Hematopoietic multipotent progenitor cell treated with erythropoietin and hydrocortisone succinate and interleukin-3 and kit ligand, for 17 days (in vitro differentiated cells): ENCODE data around the gene ANG.
A peak's percentile ranks its signal among the peaks of the same experiment; 100 is the strongest.

Source experiments
- DNase-seq: peaks from one replicate; pipeline ENCODE4 v3.0.0-alpha.2; 2015; ENCODE audit warnings: low spot score

The ANG gene

GRCh38 chr14:20676072-20676471, 12.5 kb upstream of the ANG start:
- no peak for DNase-seq

- no peak for DNase-seq
These were observed 8.7 kb upstream of the ANG start for GRCh38 chr14:20679907-20680306.

DNA sequence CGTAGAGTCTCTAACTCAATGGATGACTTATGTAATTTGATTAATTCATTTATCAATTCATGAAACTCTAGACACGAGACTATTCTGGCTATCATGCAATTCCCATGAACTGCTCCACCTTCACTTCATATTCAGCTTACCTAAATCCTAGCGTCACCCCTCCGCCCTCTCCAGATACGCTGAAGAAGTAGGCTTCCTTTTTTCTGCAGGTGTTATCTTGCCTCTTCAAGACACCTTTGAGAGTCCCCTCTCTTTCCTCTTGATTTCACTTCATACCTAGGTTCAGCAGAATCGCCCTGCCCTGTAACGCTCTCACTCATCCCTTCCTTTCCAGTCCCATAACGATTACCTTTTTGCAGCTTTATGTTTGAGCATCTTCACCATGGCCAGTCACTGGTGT, 8.2 kb upstream of the ANG start:
- no peak for DNase-seq

GRCh38 chr14:20680843-20681347, 7.7 kb upstream of the ANG start:
- DNase-seq: no peak

- DNase-seq: peak; percentile 60
These were observed 7.0 kb upstream of the ANG start for GRCh38 chr14:20681348-20682126.

DNA sequence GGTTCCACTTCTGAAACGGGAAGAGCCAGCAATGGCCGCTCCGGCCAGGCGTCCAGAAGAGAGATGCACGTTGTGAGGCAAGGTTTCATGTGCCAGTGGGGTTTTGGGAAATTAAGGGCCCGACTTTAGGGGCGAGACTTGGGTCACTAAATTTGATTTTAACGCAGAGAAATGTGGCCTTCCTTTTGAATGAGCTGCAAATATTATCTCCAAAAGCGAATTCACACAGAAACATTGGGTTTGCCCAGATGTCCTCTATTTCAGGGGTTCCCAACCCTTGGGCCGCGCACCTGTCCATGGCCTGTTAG, 6.5 kb upstream of the ANG start:
- DNase-seq: no peak

- DNase-seq: peak; percentile 24
These were observed 6.0 kb upstream of the ANG start for GRCh38 chr14:20682435-20683124.

DNA sequence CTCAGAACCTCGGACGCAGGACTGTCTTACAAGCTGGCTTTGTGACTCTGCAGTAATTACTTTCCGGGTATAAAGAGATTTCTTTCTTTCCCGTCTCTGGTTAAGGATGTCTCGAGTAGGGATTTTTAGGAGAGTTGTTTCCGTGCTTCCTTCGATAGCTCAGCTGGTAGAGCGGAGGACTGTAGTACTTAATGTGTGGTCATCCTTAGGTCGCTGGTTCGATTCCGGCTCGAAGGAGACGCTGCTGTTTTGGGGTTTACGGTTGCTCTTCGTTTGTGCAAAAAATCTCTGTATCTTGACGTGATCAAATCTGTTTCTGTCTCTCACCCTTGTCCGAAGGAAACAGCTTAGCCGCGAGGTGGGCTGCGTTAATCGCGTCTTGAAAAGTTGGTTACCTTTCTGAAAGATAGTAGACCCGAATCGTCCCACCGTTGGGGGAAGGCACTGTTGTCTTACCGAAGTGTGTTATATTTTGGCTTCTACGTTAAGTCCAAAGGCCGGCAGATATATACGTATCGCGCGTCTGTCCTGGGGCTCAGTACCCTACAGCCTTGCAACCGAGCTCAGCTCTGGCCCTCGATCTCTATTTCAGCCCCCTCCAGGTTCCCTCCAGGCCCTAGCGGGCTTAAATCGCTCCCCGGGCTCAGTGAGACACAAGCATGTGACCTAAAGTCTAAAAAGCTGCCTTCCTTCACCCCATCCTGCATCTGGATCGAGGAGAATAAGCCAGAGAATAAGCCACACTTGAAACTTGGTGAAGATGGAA, 5.3 kb upstream of the ANG start:
- peak; percentile 60 for DNase-seq

- peak; percentile 69 for DNase-seq
These were observed 4.5 kb upstream of the ANG start, which contains the start of gene RNASE4 for GRCh38 chr14:20683891-20684661. TSS of gene RNASE4 (plus strand) at chr14:20684560. CDS start at chr14:20699372, 14,812 bp downstream.

DNA sequence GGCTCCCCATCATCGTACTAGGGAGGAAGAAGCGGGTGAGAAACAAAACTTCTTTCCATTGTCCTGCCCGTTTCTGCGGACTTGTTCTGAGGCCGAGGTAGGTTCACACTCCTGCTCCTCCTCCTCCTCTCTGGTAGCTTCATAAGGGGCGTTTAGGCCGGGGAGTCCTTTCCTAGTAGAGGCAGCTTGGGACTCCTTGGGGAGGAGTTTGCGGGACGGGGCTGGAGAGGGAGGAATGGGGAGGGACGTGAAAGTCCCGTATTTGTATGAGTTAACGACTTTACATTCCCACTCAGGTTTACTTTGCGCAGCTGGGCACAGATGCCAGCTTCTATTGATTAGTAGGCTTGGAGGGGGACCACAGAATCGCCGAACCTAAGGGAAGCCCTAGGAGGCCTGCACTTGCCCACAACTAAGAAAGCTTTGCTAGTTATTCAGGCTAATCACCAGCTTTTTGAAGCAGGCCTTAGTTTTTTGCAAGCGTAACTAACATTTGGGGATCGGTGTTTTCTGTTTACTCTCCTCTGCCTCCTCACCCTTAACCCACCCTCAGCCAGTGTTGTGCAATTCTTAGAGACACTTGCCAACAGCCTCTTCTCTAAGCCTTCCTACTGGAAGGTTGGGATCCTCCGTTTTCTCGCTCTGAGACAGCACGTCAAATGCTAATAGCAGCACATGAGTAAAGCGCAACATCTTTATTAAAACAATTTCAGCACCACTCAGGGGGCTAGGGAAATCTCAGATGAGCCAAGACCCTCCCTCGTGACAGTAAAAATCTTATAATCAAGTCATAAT, 3.7 kb upstream of the ANG start:
- DNase-seq: no peak

GRCh38 chr14:20686386-20687143, 2.0 kb upstream of the ANG start:
- DNase-seq: no peak

DNA sequence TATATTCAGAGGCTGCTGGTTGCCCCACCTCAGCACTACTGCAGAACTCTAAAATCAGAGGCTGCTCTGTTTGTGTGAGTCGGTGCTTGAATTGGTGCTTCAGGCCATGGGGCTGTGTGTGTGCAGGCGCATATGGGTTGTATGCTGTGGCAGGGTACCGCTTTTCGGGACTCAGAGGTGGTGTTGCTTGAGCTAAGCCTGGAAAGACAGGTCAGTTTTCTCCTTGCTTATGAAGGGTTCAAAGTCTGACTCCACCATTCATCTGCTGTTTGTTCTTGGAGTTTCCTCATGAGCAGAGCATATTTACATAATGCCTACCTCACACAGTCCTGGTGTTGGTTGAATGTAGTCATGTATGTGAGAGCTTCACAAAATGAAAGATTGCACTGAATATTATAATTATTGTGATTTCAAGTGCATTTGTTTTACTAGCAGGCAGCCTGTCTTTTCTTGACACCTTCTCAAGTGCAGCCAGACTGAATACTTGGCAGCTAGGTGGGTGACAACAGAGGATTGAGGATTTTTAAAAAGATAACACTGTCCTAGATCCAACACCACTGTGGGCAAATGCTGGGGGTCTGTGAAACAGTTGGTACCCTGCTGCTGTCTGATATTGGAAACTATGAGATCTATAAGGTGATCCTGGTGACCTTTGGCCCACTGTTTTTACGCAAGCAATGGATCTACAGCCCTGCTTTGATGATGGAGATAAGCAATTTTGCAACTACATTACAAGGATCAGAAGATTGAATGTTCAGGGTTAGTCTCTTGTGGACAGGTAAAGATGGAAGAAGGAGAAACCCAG, 1.0 kb upstream of the ANG start:
- DNase-seq: no peak

DNA sequence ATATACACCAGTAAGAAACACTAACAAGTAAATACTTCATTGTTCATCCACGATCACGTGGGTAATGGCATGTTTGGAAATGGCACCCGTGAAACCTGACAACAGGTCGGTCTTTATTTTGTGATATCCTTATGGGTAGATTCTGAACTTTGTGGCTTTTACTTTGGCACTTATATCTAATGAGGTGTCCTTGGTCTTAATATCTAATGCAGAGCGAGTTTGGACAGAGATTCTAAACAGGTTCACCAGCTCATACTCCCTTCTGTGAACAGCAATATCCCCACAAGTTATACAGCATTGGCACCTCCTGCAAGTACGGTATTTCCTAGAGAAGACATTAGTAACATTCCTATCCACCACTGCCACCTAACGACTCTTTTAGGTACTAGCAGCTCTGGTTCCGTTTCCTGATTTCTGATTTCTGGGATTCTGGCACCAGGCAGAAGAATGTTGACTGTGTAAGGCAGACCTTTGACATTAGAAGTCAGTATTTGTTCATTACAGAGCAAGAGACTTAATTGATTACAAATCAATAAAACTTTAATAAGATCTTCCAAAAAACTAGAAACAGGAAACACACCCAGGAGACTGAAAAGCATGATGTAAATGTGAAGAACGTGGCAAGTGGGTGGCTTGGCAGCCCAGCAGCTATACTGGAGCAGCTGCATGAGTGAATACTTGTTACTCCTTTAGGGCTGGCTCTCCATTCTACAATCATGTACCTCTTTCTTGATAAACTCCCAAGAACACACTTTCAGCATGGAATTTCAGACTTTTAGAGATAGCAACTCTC, 2.5 kb downstream of the ANG start:
- DNase-seq: peak; percentile 72

- DNase-seq: no peak
These were observed 3.7 kb downstream of the ANG start for GRCh38 chr14:20692116-20692751.

GRCh38 chr14:20696764-20697163, 8.2 kb downstream of the ANG start:
- DNase-seq: no peak

GRCh38 chr14:20697273-20698017, 8.9 kb downstream of the ANG start:
- peak; percentile 84 for DNase-seq

DNA sequence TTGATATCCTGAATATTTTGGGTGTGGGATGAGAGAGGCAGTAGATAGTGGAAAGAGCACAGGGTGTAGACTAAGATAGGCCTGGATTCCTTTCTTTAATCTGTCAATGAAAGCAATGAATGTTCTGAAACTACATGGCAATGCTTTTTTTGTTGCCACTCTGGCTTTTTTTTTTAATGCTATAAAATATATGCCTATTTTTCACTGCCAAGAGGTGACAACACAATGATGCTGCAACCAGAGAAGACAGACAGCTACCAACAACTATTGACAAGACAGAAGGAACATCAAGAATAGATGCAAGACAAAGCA, 9.4 kb downstream of the ANG start:
- DNase-seq: no peak

DNA sequence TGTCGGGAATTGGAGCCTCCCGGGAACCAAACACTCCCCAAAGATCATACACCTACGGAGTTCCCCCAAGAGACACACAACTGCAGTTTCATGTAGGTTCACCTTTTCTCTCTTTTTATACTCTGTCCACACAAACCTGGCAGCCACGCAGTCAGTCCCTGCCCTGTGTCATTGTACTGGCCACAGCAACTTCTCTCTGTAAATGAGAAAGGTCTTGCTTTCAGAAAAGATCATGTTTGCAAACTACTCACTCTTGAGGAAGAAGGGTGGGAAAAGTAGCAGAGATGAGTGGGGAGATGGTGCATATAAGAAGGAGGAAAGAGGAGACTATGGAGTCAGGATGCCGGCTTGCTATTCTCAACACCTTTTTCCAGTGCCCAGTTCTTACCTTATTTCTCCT, 10.4 kb downstream of the ANG start:
- no peak for DNase-seq
